Measurements from ENCODE around the gene SENP3.

SENP3 gene

GRCh38 chr17:7562208-7562605, 488 bp downstream of the SENP3 start:
- peaks cover 60% of the 10 kb centered on the region for H3K4me1 Mint-ChIP-seq
- no peaks in the 10 kb centered on the region for H3K9me3 Mint-ChIP-seq
- peak overlapping the region; percentile 85 for H3K27ac Mint-ChIP-seq
- TF ChIP-seq, protein P1, sequence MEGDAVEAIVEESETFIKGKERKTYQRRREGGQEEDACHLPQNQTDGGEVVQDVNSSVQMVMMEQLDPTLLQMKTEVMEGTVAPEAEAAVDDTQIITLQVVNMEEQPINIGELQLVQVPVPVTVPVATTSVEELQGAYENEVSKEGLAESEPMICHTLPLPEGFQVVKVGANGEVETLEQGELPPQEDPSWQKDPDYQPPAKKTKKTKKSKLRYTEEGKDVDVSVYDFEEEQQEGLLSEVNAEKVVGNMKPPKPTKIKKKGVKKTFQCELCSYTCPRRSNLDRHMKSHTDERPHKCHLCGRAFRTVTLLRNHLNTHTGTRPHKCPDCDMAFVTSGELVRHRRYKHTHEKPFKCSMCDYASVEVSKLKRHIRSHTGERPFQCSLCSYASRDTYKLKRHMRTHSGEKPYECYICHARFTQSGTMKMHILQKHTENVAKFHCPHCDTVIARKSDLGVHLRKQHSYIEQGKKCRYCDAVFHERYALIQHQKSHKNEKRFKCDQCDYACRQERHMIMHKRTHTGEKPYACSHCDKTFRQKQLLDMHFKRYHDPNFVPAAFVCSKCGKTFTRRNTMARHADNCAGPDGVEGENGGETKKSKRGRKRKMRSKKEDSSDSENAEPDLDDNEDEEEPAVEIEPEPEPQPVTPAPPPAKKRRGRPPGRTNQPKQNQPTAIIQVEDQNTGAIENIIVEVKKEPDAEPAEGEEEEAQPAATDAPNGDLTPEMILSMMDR (IDR thresholded peaks at IDR 0.05), result no peak
- H3K36me3 Mint-ChIP-seq (ENCODE audit: low read depth), result peaks cover 34% of the 10 kb centered on the region
- H3K4me3 Mint-ChIP-seq, result peak overlapping the region; percentile 98
- no peak for DNase-seq
- H3K27me3 Mint-ChIP-seq (ENCODE audit: low read depth, poor library complexity), result peaks cover 15% of the 10 kb centered on the region

- Mint-ChIP-seq H3K27ac (no peak overlapping the region), H3K36me3 (ENCODE audit: low read depth) (peaks cover 40% of the 10 kb centered on the region), H3K4me3 (peak overlapping the region; percentile 98), H3K9me3 (no peaks in the 10 kb centered on the region), H3K4me1 (peaks cover 56% of the 10 kb centered on the region), H3K27me3 (ENCODE audit: low read depth, poor library complexity) (peaks cover 11% of the 10 kb centered on the region)
- TF ChIP-seq, protein P1 (IDR thresholded peaks at IDR 0.05), result no peak
- no peak for DNase-seq
These were observed 1.6 kb downstream of the SENP3 start for GRCh38 chr17:7563115-7563869.

DNA sequence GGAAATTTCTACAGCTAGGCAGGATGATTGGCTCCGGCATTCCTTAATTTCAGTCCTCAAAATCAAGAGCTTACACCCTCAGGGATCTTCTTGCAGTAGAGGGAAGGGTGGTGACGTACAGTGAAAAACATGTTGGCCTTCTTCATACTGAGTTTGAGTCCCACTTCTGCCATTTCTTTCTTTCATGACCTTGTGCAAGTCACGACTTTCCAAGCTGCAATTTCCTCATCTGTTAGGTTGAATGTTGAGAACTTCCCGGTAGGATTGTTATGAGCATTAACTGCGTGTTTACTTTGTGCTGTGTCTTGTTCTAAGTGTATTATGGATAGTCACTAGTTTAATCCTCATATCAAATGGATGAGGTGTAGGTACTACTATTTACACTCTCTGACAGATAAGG, 7.9 kb downstream of the SENP3 start:
- H3K36me3 Mint-ChIP-seq (ENCODE audit: low read depth), result peaks cover 70% of the 10 kb centered on the region
- H3K4me3 Mint-ChIP-seq, result no peak overlapping the region
- no peaks in the 10 kb centered on the region for H3K9me3 Mint-ChIP-seq
- DNase-seq, result no peak
- TF ChIP-seq, protein P1 (IDR thresholded peaks at IDR 0.05), result no peak
- no peak overlapping the region for H3K27ac Mint-ChIP-seq
- no peaks in the 10 kb centered on the region for H3K27me3 Mint-ChIP-seq (ENCODE audit: low read depth, poor library complexity)
- H3K4me1 Mint-ChIP-seq, result peaks cover 31% of the 10 kb centered on the region

DNA sequence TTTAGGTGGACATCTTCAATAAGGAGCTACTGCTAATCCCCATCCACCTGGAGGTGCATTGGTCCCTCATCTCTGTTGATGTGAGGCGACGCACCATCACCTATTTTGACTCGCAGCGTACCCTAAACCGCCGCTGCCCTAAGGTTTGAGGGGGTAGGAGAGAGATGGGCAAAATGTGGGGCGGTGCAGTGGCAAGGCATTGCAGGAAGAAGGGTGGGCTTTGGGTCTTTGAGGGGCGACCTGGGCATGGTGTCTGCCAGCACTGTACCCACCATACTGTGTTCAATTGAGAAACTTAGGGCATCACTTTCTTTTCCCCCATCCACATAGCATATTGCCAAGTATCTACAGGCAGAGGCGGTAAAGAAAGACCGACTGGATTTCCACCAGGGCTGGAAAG, 8.6 kb downstream of the SENP3 start:
- Mint-ChIP-seq H3K27me3 (ENCODE audit: low read depth, poor library complexity) (no peaks in the 10 kb centered on the region), H3K4me3 (no peak overlapping the region), H3K36me3 (ENCODE audit: low read depth) (peaks cover 70% of the 10 kb centered on the region), H3K4me1 (peaks cover 39% of the 10 kb centered on the region), H3K27ac (peak overlapping the region; percentile 78), H3K9me3 (no peaks in the 10 kb centered on the region)
- no peak for DNase-seq
- TF ChIP-seq, protein P1 (IDR thresholded peaks at IDR 0.05), result no peak

GRCh38 chr17:7572338-7572587, 10.5 kb downstream of the SENP3 start:
- peak overlapping the region; percentile 97 for H3K4me3 Mint-ChIP-seq
- TF ChIP-seq, protein P1 (IDR thresholded peaks at IDR 0.05), result no peak
- DNase-seq, result no peak

More at GRCh38 chr17:7572338-7572587, 10.5 kb downstream of the SENP3 start:
- Mint-ChIP-seq H3K9me3 (no peaks in the 10 kb centered on the region), H3K4me1 (peaks cover 58% of the 10 kb centered on the region), H3K27me3 (ENCODE audit: low read depth, poor library complexity) (no peaks in the 10 kb centered on the region), H3K36me3 (ENCODE audit: low read depth) (peaks cover 74% of the 10 kb centered on the region), H3K27ac (peak overlapping the region; percentile 99)
